ENCODE results near the gene SWSAP1. TPM values are rescaled to one million over a fixed set of nuclear protein-coding genes. Genes with fewer than 3 reads are reported as not detected.

The SWSAP1 gene
- total RNA-seq, 1 experiment from 2014 or later = 2.5 TPM

DNA sequence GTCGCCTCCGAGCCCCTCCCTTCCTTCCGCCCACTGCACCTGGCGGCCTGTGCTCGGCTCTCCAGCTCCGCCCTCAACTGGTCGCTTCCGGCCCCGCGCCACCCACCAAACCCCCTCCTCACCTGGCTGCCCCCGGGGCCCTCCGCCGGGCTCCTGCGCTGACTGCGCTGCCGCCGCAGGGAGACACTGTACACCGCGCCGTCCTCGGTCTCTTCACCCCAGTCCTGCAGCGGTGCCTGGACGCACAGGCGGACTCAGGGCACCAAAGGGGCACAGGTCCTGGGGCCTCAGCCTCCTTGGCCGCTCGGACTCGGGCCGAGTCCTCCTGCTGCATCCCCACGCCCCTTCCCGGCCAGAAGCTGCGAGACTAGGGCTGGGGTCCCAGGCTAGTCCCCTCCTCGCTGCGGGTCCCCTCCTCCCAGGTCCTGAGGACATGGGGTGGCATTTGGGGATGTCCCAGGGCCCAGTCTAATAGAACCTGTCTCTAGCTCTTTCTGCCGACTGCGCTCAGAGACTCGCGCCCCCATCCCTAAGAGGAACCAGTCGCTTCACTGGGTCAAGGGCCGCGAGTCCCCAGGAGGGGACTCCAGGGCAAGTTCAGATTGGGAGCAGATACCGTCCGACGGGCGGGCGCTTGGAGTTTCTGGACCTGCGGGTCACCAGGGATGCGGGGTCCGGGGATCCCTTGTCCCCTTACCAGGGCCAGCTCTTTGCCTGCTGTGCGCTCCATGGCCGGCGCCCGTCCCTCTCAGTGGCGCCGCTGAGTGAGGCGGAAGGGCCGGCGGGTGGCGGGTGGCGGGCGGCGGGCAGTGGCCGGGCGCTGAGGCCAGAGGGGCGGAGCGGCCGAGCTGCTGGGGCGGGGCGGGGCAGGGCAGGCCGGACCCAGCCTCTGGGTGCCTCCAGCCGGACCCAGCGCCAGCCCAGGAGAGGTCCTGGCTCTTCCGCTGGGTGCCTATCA, 44.4 kb downstream of the SWSAP1 start, which contains the start of gene RGL3:
RGL3 (minus strand) TSS at position 766 of the 958 bp plus-strand sequence; CDS start at position 730, 36 bp downstream.
- intact Hi-C loops (cut with micrococcal nuclease) = loop anchor here (1.0 kb wide), 1 partner anchor 37 kb away; no protein-coding TSS in a partner anchor
- H3K9ac ChIP-seq (ENCODE audit: low read length) = peak within 1 kb of the TSS; percentile 90
- H3K27ac ChIP-seq (ENCODE audit: low read depth, low read length) = peak within 1 kb of the TSS; percentile 99

More for the DNA sequence above, 44.4 kb downstream of the SWSAP1 start, which contains the start of gene RGL3:
- peaks cover 0 to 4% of the 10 kb centered on the region in 2 experiments; a peak in 1 of 4 replicates for H3K36me3 ChIP-seq (ENCODE audit: control insufficient read depth in 1 of 2, insufficient read depth in 2 of 2, low read length in 2 of 2)
- ChIA-PET POLR2A (interaction anchor here (0.7 to 3.1 kb wide), 10 partner anchors 12 to 149 kb away, joined by 3 to 15 read pairs (median 6); partner anchors contain the start of genes CCDC159, ELOF1, EPOR and PRKCSH), CTCF (interaction anchor here (1.0 to 2.8 kb wide), 4 partner anchors 16 to 44 kb away, joined by 3 to 40 read pairs (median 9); partner anchors contain the start of genes EPOR, ODAD3 and PRKCSH), RAD21 (ENCODE audit: low non-redundant PET in 1 of 2, low total read pairs in 2 of 2, uncharacterized antibody in 2 of 2, unreplicated experiment in 2 of 2) (interaction anchor here in 1 of 2 experiments (0.5 to 1.5 kb wide), 5 partner anchors 29 to 72 kb away, joined by 3 to 12 read pairs (median 5); no protein-coding TSS in a partner anchor)
- H3K27me3 ChIP-seq (ENCODE audit: insufficient read depth, low read length) = no peaks in the 10 kb centered on the region
- no peaks in the 10 kb centered on the region for H3K9me2 ChIP-seq (ENCODE audit: insufficient read depth)
- no peaks in the 10 kb centered on the region for H4K20me1 ChIP-seq (ENCODE audit: insufficient read depth)
- H3K4me1 ChIP-seq (ENCODE audit: control insufficient read depth in 1 of 2, insufficient read depth in 2 of 2, low read length in 2 of 2) = peaks cover 9 to 16% of the 10 kb centered on the region in 2 experiments
- BruUV-seq (replicated peaks) = TSS peak; percentile 44
- peak within 1 kb of the TSS; percentile 98 for H3K4me2 ChIP-seq (ENCODE audit: low read length)
- H3K9me3 ChIP-seq (ENCODE audit: control insufficient read depth in 1 of 2, insufficient read depth in 1 of 2, low read depth in 1 of 2, low read length in 2 of 2) = no peaks in the 10 kb centered on the region
- no peak for DNase-seq (ENCODE audit: low read depth, low spot score)
- H3K4me3 ChIP-seq (replicated peaks in 1 of 2; ENCODE audit: low read depth in 1 of 2, low read length in 2 of 2) = peak within 1 kb of the TSS; percentile 93 to 99
- no peaks in the 10 kb centered on the region for H3K79me2 ChIP-seq (ENCODE audit: insufficient read depth, low read length)
- peak; percentile 84 for ATAC-seq
- H2AFZ ChIP-seq (ENCODE audit: low read depth, low read length, poor library complexity, severe bottlenecking) = peak within 1 kb of the TSS; percentile 90
- TF ChIP-seq ZFX (IDR thresholded peaks at IDR 0.05) (peak; percentile 69; the same call in 1 of the 2 replicates), SP1 (IDR thresholded peaks at IDR 0.05; ENCODE audit: low read depth) (no peak), TCF7L2 (IDR thresholded peaks at IDR 0.05; ENCODE audit: borderline replicate concordance, extremely low read depth, insufficient read depth, insufficient read length) (peak; percentile 12), POLR2AphosphoS5 (IDR thresholded peaks at IDR 0.05; ENCODE audit: low read depth, low read length) (peak; percentile 81), EGR1 (IDR thresholded peaks at IDR 0.05; ENCODE audit: low read depth) (peak; percentile 52)
- TF ChIP-seq, protein P1, sequence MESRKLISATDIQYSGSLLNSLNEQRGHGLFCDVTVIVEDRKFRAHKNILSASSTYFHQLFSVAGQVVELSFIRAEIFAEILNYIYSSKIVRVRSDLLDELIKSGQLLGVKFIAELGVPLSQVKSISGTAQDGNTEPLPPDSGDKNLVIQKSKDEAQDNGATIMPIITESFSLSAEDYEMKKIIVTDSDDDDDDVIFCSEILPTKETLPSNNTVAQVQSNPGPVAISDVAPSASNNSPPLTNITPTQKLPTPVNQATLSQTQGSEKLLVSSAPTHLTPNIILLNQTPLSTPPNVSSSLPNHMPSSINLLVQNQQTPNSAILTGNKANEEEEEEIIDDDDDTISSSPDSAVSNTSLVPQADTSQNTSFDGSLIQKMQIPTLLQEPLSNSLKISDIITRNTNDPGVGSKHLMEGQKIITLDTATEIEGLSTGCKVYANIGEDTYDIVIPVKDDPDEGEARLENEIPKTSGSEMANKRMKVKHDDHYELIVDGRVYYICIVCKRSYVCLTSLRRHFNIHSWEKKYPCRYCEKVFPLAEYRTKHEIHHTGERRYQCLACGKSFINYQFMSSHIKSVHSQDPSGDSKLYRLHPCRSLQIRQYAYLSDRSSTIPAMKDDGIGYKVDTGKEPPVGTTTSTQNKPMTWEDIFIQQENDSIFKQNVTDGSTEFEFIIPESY (IDR thresholded peaks at IDR 0.05; ENCODE audit: extremely low read depth, insufficient replicate concordance, low read length) = no peak
